ENCODE results near the gene GGA3.
"Not testable (repeated sequence)": the region's sequence is repeated elsewhere in the genome, so short reads cannot be mapped to it uniquely, and the experiment has no call there.

The GGA3 gene, protein sequence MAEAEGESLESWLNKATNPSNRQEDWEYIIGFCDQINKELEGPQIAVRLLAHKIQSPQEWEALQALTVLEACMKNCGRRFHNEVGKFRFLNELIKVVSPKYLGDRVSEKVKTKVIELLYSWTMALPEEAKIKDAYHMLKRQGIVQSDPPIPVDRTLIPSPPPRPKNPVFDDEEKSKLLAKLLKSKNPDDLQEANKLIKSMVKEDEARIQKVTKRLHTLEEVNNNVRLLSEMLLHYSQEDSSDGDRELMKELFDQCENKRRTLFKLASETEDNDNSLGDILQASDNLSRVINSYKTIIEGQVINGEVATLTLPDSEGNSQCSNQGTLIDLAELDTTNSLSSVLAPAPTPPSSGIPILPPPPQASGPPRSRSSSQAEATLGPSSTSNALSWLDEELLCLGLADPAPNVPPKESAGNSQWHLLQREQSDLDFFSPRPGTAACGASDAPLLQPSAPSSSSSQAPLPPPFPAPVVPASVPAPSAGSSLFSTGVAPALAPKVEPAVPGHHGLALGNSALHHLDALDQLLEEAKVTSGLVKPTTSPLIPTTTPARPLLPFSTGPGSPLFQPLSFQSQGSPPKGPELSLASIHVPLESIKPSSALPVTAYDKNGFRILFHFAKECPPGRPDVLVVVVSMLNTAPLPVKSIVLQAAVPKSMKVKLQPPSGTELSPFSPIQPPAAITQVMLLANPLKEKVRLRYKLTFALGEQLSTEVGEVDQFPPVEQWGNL

DNA sequence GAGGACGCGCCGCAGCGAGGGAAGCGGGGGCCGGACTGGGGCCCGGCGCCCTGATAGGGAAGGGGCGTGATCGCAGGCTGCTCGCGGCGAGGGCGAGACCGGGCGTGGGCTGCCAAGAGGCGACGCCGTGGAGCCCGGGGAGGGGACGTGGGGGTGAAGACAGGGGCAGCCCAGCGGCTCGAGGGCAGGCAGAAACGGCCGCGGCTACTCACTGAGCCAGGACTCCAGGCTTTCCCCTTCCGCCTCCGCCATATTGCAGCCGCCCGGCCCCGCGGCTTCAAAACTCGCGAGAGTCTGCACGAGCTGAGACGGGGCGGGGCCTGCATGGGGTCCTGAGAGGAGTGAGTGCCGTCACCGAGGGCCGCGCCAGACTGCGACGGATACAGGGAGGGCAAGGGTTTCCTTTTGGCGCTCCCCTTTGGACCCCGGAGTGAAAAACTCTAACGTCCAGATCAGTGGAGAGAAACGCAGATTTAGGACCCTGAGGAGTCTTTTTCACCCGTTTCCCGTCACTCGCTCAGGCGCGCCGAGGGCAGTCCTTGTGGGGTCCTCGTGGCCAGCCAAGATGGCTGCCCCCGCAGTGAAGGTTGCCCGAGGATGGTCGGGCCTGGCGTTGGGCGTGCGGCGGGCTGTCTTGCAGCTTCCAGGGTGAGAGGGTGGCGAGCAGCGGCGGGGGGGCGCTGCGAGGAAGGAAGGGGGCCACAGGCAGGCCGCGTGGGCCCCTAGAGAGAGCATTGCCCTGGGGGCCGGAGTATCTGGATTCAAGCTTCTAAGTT lies at the start of gene GGA3, which contains the start of gene MRPS7:
TSS of gene GGA3 (minus strand) at position 271 of the 776 bp plus-strand sequence. CDS start at position 252, 19 bp downstream.
TSS of gene MRPS7 (plus strand) at position 544 of the 776 bp plus-strand sequence. CDS start at position 566, 22 bp downstream.
- Histone ChIP-seq H3K4me1 (ENCODE audit: control insufficient read depth, insufficient read depth, low read length, unreplicated experiment) (peaks cover 17% of the 10 kb centered on the region), H3K27ac (ENCODE audit: low read depth, low read length) (peak within 1 kb of the TSS; percentile 94), H3K79me2 (ENCODE audit: control insufficient read depth, insufficient read depth, low read length, unreplicated experiment) (peaks cover 56% of the 10 kb centered on the region), H3K27me3 (ENCODE audit: insufficient read depth, low read length) (no peaks in the 10 kb centered on the region), H3K36me3 (ENCODE audit: insufficient read depth, low read length) (peaks cover 9% of the 10 kb centered on the region; the same call in 1 of the 2 replicates), H2AFZ (ENCODE audit: low read length, unreplicated experiment) (peak within 1 kb of the TSS; percentile 95), H3K4me3 (ENCODE audit: low read depth, low read length) (peak within 1 kb of the TSS; percentile 94)

DNA sequence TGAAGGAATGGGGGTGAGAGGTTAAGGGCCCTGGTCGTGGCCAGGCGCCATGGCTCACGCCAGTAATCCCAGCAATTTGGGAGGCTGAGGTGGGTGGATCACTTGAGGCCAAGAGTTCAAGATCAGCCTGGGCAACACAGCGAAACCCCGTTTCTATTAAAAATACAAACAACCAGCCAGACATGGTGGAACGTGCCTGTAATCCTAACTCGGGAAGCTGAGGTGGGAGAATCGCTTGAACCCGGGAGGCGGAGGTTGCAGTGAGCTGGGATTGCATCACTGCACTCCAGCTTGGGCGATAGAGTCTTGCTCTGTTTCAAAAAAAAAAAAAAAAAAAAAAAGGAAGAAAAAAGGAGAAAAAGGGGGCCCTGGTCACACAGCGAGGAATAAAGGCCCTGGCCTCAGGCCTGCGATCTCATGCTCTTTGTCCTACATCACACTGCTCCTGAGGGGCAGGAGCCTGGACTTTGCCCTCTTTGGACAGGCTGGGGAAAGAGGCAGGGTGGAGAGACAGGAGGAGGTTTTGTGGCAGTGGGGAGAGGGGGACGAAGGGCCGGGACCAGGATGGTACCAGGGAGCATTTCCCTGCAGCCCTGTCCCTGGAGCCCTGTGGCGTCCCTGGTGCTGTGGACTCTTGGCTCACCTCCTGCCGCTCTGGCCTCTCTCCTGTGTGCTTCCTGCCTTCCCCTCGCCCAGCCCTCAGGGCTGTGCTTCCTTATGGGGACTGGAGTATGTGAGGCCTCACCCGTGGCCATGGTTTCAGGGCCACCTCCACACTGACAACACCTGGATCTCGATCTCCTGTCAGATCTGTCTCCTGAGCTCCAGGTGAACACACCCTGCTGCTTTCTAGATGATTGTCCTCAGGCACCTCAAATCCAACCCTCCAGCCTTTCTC lies 47.6 kb upstream of the GGA3 start:
- H3K4me3 ChIP-seq (ENCODE audit: low read depth, low read length) = no peak overlapping the region
- H3K4me1 ChIP-seq (ENCODE audit: control insufficient read depth, insufficient read depth, low read length, unreplicated experiment) = no peaks in the 10 kb centered on the region
- no peak overlapping the region for H3K27ac ChIP-seq (ENCODE audit: low read depth, low read length)
- no peak overlapping the region for H2AFZ ChIP-seq (ENCODE audit: low read length, unreplicated experiment)
- no peaks in the 10 kb centered on the region for H3K79me2 ChIP-seq (ENCODE audit: control insufficient read depth, insufficient read depth, low read length, unreplicated experiment)
- H3K36me3 ChIP-seq (ENCODE audit: insufficient read depth, low read length) = no peaks in the 10 kb centered on the region
- no peaks in the 10 kb centered on the region for H3K27me3 ChIP-seq (ENCODE audit: insufficient read depth, low read length)

DNA sequence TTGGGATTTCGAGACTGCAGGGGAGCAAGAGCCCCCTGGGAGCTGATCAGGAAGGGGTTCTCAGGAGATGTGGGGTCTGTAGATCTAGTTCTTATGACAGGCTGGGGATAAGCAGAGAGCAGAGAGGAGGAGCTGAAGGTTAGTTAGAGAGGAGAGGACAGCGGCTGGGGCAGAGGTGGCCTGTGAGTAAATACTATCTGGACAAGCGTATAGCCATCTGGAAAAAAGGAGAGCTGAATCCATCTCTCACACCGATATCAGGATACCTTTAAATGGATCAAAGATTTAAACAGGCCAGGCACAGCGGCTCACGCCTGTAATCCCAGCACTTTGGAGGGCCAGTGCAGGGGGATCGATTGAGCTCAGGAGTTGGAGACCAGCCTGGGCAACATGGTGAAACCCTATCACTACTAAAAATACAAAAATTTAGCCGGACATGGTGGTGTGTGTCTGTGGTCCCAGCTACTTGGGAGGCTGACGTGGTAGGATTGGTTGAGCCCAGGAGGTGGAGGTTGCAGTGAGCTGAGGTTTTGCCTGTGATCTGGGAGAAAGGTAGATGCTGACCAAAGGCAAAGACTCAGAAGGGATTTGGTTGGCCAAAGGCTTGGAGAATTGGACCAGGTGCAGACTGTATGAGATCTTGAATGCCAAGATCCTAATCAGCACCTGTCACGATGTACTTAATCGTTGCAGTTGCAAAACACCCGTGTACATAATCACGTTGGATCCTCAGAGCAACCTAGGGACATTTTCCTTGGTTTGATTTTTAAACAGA lies 46.7 kb upstream of the GGA3 start:
- H2AFZ ChIP-seq (ENCODE audit: low read length, unreplicated experiment) = no peak overlapping the region
- no peaks in the 10 kb centered on the region for H3K79me2 ChIP-seq (ENCODE audit: control insufficient read depth, insufficient read depth, low read length, unreplicated experiment)
- no peaks in the 10 kb centered on the region for H3K4me1 ChIP-seq (ENCODE audit: control insufficient read depth, insufficient read depth, low read length, unreplicated experiment)
- no peaks in the 10 kb centered on the region for H3K36me3 ChIP-seq (ENCODE audit: insufficient read depth, low read length)
- no peaks in the 10 kb centered on the region for H3K27me3 ChIP-seq (ENCODE audit: insufficient read depth, low read length)
- no peak overlapping the region for H3K27ac ChIP-seq (ENCODE audit: low read depth, low read length)
- no peak overlapping the region for H3K4me3 ChIP-seq (ENCODE audit: low read depth, low read length)

DNA sequence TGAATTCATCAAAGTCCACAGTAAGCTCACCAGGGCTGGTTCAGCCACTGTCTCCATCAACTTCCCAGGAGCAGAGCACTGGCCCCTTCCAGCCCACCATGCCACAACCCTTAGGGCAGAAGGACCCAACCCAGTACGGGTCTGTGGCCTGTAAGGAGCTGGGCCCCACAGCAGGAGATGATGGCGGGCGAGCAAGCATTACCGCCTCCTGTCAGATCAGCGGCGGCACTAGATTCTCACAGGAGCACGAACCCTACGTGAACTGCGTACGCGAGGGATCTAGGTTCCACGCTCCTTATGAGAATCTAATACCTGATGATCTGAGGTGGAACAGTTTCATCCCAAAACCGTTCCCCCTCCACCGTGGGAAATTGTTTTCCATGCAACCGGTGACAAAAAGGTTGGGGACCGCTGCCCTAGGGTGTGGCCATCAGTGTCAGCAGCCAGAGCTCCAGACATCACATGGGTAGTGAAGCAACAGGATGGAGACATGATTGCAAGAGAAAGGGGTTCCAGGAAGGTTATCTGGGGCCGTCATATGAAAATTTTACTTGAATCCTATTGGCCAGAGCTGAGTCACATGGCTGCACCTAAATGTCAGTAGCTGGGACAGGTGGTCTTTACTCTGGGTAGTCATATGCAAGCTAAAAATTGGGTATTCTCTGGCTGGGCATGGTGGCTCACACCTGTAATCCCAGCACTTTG lies 40.2 kb upstream of the GGA3 start:
- H3K4me1 ChIP-seq (ENCODE audit: control insufficient read depth, insufficient read depth, low read length, unreplicated experiment) = no peaks in the 10 kb centered on the region
- no peak overlapping the region for H2AFZ ChIP-seq (ENCODE audit: low read length, unreplicated experiment)

DNA sequence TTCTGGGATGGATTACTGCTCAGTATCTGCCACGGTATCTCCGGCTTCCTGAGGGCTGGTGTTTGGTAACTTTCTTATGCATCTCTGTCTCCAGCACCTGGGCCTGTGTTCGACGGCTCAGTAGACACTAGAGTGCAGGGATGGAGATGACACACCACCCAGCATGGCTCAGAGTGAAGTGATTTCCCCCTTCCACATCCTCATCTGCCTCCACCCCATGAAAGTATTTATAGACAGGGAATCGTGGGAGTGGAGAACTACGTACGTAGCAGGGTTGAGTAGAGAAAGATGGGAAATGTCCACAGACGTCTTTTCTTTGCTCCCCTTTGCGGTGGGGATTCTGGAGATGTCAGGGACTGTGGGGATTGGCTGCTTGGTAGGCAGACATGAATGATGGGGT lies 39.6 kb upstream of the GGA3 start:
- H3K79me2 ChIP-seq (ENCODE audit: control insufficient read depth, insufficient read depth, low read length, unreplicated experiment) = no peaks in the 10 kb centered on the region
- H3K4me1 ChIP-seq (ENCODE audit: control insufficient read depth, insufficient read depth, low read length, unreplicated experiment) = no peaks in the 10 kb centered on the region
- H2AFZ ChIP-seq (ENCODE audit: low read length, unreplicated experiment) = no peak overlapping the region
- no peak overlapping the region for H3K4me3 ChIP-seq (ENCODE audit: low read depth, low read length)
- no peak overlapping the region for H3K27ac ChIP-seq (ENCODE audit: low read depth, low read length)
- no peaks in the 10 kb centered on the region for H3K36me3 ChIP-seq (ENCODE audit: insufficient read depth, low read length)
- H3K27me3 ChIP-seq (ENCODE audit: insufficient read depth, low read length) = no peaks in the 10 kb centered on the region

More for the DNA sequence above, 40.2 kb upstream of the GGA3 start:
- Histone ChIP-seq H3K4me3 (ENCODE audit: low read depth, low read length) (no peak overlapping the region), H3K79me2 (ENCODE audit: control insufficient read depth, insufficient read depth, low read length, unreplicated experiment) (no peaks in the 10 kb centered on the region), H3K27ac (ENCODE audit: low read depth, low read length) (no peak overlapping the region), H3K27me3 (ENCODE audit: insufficient read depth, low read length) (no peaks in the 10 kb centered on the region), H3K36me3 (ENCODE audit: insufficient read depth, low read length) (no peaks in the 10 kb centered on the region)

DNA sequence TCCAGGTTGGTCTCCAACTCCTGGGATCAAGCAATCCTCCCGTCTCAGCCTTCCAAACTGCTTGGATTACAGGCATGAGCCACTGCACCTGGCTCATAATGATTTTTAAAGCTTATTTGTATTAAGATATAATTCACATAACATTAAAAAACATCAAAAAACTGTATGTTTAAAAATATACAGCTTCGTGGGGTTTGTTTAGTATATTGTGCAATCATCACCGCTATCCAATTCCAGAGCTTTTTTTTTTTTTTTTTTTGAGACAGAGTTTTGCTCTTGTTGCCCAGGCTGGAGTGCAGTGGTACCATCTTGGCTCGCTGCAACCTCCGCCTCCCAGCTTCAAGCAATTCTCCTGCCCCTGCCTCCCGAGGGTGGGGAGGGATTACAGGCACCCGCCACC lies 38.9 kb upstream of the GGA3 start:
- Histone ChIP-seq H3K4me1 (ENCODE audit: control insufficient read depth, insufficient read depth, low read length, unreplicated experiment) (no peaks in the 10 kb centered on the region), H2AFZ (ENCODE audit: low read length, unreplicated experiment) (no peak overlapping the region), H3K4me3 (ENCODE audit: low read depth, low read length) (no peak overlapping the region), H3K79me2 (ENCODE audit: control insufficient read depth, insufficient read depth, low read length, unreplicated experiment) (no peaks in the 10 kb centered on the region), H3K36me3 (ENCODE audit: insufficient read depth, low read length) (no peaks in the 10 kb centered on the region), H3K27me3 (ENCODE audit: insufficient read depth, low read length) (no peaks in the 10 kb centered on the region), H3K27ac (ENCODE audit: low read depth, low read length) (no peak overlapping the region)

DNA sequence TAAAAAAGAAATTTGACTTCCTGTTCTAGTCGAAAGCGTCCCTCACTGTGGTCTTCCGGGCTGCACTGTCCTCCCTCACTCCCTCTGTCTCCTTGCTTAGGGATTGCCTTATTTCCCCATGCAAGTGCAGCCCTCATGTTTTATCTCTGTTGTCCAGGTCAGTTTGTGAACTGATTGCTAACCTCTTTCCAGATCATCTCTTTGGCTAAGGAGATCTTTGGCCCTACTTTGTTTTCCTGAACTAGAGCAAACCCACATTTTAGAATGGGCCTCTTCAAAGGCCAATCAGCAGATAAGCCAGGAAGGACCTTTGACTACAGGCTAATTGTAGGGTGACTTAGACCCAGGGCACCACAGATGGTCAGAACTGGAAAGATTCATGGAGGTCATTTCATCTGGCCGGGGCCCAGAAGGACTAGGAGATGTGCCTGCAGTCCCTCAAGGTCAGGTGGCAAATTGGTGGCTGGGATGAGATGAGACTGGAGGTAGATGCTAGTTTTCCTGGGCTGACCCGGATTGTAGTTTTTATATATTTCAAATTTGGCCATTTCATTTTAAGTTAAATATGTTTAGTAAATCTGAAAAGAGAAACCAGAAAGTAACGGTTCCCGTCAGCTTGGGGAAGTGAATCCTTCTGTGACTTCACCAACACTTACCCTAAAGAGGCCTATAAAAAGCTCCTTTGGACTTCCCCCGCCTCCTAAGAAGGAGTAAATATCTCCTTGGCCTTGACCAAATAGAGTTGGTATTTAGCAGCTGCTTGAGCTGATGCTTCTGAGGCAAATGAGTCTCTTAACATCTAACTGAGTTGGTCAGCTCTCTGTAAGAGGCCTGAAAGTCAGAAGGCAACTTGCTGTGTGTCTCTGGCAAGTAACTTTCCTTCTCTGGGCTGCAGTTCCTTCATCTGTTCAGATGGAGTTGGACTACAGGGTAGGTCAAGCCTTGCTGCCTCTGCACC lies 34.1 kb upstream of the GGA3 start:
- no peaks in the 10 kb centered on the region for H3K4me1 ChIP-seq (ENCODE audit: control insufficient read depth, insufficient read depth, low read length, unreplicated experiment)
- no peak overlapping the region for H3K4me3 ChIP-seq (ENCODE audit: low read depth, low read length)
- no peak overlapping the region for H3K27ac ChIP-seq (ENCODE audit: low read depth, low read length)
- no peaks in the 10 kb centered on the region for H3K27me3 ChIP-seq (ENCODE audit: insufficient read depth, low read length)
- no peaks in the 10 kb centered on the region for H3K79me2 ChIP-seq (ENCODE audit: control insufficient read depth, insufficient read depth, low read length, unreplicated experiment)
- no peak overlapping the region for H2AFZ ChIP-seq (ENCODE audit: low read length, unreplicated experiment)
- H3K36me3 ChIP-seq (ENCODE audit: insufficient read depth, low read length) = no peaks in the 10 kb centered on the region

DNA sequence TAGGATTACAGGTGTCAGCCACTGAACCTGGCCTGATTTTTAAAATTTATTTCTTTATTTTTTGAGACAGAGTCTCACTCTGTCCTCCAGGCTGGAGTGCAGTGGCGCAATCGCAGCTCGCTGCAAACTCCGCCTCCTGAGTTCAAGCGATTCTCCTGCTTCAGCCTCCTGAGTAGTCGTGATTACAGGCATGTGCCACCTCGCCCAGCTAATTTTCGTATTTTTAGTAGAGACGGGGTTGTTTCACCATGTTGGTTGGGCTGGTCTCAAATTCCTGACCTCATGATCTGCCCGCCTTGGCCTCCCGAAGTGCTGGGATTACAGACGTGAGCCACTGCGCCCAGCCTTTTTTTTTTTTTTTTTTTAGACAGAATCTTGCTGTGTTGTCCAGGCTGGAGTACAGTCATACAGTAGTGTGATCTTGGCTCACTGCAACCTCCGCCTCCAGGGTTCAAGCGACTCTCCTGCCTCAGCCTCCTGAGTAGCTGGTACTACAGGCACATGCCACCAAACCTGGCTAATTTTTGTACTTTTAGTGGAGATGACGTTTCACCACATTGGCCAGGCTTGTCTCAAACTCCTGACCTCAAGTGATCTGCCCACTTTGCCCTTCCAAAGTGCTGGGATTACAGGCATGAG lies 31.5 kb upstream of the GGA3 start:
- H3K27me3 ChIP-seq (ENCODE audit: insufficient read depth, low read length); H2AFZ ChIP-seq (ENCODE audit: low read length, unreplicated experiment); H3K36me3 ChIP-seq (ENCODE audit: insufficient read depth, low read length); H3K27ac ChIP-seq (ENCODE audit: low read depth, low read length); H3K79me2 ChIP-seq (ENCODE audit: control insufficient read depth, insufficient read depth, low read length, unreplicated experiment); H3K4me1 ChIP-seq (ENCODE audit: control insufficient read depth, insufficient read depth, low read length, unreplicated experiment); H3K4me3 ChIP-seq (ENCODE audit: low read depth, low read length): not testable (repeated sequence)

Data from ACC112 (cell line).